ENCODE results near the gene INSIG2.

The INSIG2 gene

GRCh38 chr2:118102433-118103082 is 14.3 kb downstream of the INSIG2 start:
- no peak for DNase-seq

- no peak for DNase-seq
Observed at GRCh38 chr2:118103951-118104940, 16.0 kb downstream of the INSIG2 start.

- no peak for DNase-seq
Observed at GRCh38 chr2:118105497-118105896, 17.2 kb downstream of the INSIG2 start.

GRCh38 chr2:118106926-118107325 is 18.7 kb downstream of the INSIG2 start:
- no peak for DNase-seq

- no peak for DNase-seq
Observed at GRCh38 chr2:118110310-118110709, 22.0 kb downstream of the INSIG2 start.

- no peak for DNase-seq
Observed at GRCh38 chr2:118110991-118111390, 22.7 kb downstream of the INSIG2 start.

GRCh38 chr2:118112771-118113334 is 24.6 kb downstream of the INSIG2 start:
- no peak for DNase-seq

GRCh38 chr2:118114863-118115262 is 26.6 kb downstream of the INSIG2 start:
- no peak for DNase-seq

- DNase-seq = no peak
Observed at GRCh38 chr2:118115761-118116160, 27.5 kb downstream of the INSIG2 start.

GRCh38 chr2:118118479-118118878 is 30.2 kb downstream of the INSIG2 start:
- DNase-seq = no peak

GRCh38 chr2:118119158-118119727 is 31.0 kb downstream of the INSIG2 start:
- no peak for DNase-seq

GRCh38 chr2:118119761-118120400 is 31.6 kb downstream of the INSIG2 start:
- no peak for DNase-seq

- no peak for DNase-seq
Observed at GRCh38 chr2:118120401-118120780, 32.1 kb downstream of the INSIG2 start.

- DNase-seq = no peak
Observed at GRCh38 chr2:118121101-118121500, 32.8 kb downstream of the INSIG2 start.

- no peak for DNase-seq
Observed at GRCh38 chr2:118121986-118122524, 33.8 kb downstream of the INSIG2 start.

- DNase-seq = no peak
Observed at GRCh38 chr2:118122594-118123281, 34.5 kb downstream of the INSIG2 start.

- DNase-seq = no peak
Observed at GRCh38 chr2:118123561-118124232, 35.4 kb downstream of the INSIG2 start.

GRCh38 chr2:118124288-118124891 is 36.1 kb downstream of the INSIG2 start:
- DNase-seq = no peak

GRCh38 chr2:118127250-118127649 is 39.0 kb downstream of the INSIG2 start:
- no peak for DNase-seq

GRCh38 chr2:118128826-118129225 is 40.6 kb downstream of the INSIG2 start:
- no peak for DNase-seq

- DNase-seq = no peak
Observed at GRCh38 chr2:118130385-118130784, 42.1 kb downstream of the INSIG2 start.
